NT2/D1 (cell line): ENCODE results near the gene NKX2-3.

Source experiments
- SUZ12 ChIP-seq: IDR thresholded peaks from 2 replicates; pipeline ENCODE4 v1.6.1; 2011; ENCODE audit not compliant: insufficient read length, insufficient read depth; ENCODE audit errors: extremely low read depth
- YY1 ChIP-seq: IDR thresholded peaks from 2 replicates; pipeline ENCODE4 v1.6.1; 2011; ENCODE audit not compliant: insufficient read length, insufficient read depth

DNA sequence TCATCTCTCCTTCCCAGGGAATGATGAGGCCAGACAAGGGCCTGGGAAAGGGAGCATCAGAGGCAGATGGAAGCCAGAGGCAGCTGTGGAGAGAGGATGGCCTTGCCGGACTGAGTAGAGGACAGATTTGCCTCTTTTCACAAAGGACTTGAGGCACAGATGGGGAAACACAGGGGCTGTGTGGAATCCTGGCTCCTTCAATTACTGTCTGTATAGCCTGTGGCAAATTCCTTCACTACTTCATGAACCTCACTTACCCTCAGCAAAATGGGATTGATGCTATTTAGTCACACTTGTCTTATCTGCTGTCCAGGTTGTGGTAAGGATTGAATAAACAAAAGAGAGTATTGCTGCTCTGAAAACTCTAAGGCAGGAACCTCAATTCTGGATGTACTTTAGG lies 47.2 kb downstream of the NKX2-3 start:
- no peak for TF ChIP-seq SUZ12
- no peak for TF ChIP-seq YY1
